A673 (cell line): Measurements from ENCODE around the gene PSMD7.

Experiments
- CTCF ChIP-seq: fragments of 300-800, 200-600 bp; sonication (generic); conservative IDR thresholded peaks from 2 replicates; pipeline ENCODE4 v1.5.1; 2017; ENCODE audit warnings: low read depth, mild to moderate bottlenecking, antibody characterized with exemption, low read length, moderate library complexity, mixed read lengths
- EZH2 ChIP-seq: fragments of 200-600 bp; sonication (generic); IDR thresholded peaks from 2 replicates; pipeline ENCODE4 v1.6.1; 2017; ENCODE audit warnings: borderline replicate concordance, low read depth, mild to moderate bottlenecking, mixed read lengths, antibody characterized with exemption, low read length; ENCODE audit not compliant: poor library complexity, severe bottlenecking

DNA sequence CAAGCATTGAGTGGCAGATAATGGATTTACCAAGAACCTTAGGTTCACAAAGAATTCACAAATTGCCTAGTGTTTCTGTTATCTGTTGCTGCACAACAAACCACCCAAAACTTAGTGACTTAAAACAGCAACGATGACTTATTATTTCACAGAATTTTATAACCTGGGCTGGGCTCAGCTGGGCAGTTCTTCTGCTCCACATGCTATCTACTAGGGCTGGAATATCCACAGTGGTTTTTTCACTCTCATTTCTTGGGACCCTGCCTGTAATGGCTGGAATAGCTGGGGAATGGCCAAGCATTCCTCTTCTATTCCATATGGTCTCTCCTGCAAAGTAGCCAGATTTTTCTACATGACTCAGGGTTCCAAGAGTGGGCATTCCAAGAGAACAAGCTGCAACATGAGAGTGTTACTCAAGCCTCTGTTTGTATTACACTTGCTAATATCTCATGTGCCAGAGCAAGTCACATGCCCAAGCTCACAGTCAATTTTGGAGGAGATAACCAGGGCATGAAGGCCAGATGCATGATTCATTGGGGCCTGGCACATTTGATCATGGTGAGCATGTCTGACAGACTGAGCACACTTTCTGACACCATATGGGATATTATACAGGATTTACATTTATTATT lies 4.9 kb upstream of the PSMD7 start:
- TF ChIP-seq CTCF, result no peak
- TF ChIP-seq EZH2, result no peak
